ENCODE measurements around the gene G0S2.

DNA sequence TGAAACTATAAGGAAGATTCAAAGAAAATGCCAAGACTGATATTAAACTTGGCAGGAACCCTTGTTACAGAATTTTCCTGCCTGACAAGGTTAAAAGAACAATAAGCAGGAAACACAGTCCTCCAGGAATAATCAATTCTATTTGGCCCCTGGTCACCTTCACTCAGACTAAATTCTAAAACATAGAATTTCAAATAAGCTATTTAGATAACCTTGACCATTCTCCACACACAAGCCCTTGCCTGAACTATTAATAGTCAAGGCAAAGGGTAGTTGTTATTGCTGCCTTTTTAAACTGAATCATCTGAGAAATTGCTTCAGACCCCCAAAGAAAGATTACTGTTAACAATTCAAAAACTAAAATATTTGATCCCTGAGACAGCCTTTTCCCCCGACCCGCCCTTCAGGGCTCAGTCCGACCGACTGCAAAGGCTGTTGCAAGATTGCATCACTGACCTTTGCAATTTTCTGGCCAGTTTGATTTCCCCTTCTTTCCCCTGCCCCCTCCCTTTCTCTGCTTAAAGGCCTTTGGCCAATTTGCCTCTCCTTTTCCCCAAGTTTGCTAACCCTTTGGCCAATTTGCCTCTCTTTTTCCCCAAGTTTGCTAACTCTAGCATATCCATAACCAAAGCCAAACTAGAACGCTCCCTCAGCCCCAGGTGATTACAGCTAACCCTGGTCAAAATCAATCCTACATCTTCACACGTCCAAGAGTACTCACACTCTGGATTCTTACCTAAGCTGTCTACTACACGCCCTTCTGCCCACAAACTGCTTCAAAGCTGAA, 1.4 kb upstream of the G0S2 start:
- TF ChIP-seq POLR2A (IDR thresholded peaks at IDR 0.05) (no peak), POLR2AphosphoS5 (IDR thresholded peaks at IDR 0.05) (peak in 1 of 3 donors; percentile 23)
- TF ChIP-seq, protein P1, sequence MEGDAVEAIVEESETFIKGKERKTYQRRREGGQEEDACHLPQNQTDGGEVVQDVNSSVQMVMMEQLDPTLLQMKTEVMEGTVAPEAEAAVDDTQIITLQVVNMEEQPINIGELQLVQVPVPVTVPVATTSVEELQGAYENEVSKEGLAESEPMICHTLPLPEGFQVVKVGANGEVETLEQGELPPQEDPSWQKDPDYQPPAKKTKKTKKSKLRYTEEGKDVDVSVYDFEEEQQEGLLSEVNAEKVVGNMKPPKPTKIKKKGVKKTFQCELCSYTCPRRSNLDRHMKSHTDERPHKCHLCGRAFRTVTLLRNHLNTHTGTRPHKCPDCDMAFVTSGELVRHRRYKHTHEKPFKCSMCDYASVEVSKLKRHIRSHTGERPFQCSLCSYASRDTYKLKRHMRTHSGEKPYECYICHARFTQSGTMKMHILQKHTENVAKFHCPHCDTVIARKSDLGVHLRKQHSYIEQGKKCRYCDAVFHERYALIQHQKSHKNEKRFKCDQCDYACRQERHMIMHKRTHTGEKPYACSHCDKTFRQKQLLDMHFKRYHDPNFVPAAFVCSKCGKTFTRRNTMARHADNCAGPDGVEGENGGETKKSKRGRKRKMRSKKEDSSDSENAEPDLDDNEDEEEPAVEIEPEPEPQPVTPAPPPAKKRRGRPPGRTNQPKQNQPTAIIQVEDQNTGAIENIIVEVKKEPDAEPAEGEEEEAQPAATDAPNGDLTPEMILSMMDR (IDR thresholded peaks at IDR 0.05 in 8 of 11, conservative IDR thresholded peaks at IDR 0.05 in 3 of 11) = no peak

Data from spleen (tissue), 7 donors.